Smooth muscle cell (in vitro differentiated cells): ENCODE measurements around the gene GAS2L3. TPM values are rescaled to one million over a fixed set of nuclear protein-coding genes. Genes with fewer than 3 reads are reported as not detected.

Experiments
- DNase-seq: peaks from one replicate; lab custom pipeline; 2025; ENCODE audit not compliant: unreplicated experiment; lab: John Stamatoyannopoulos, UW
- H2AFZ ChIP-seq: fragments of 200-600 bp; sonication (generic); 2 replicates; pipeline ENCODE4 v1.6.0; 2016; ENCODE audit warnings: antibody characterized with exemption, low read depth, mild to moderate bottlenecking
- H3F3A ChIP-seq: fragments of 200-600 bp; sonication (generic); 2 replicates; pipeline ENCODE4 v1.6.0; 2017; ENCODE audit warnings: antibody characterized with exemption, low read depth
- H3K27ac ChIP-seq: fragments of 200-600 bp; sonication (generic); 2 replicates; pipeline ENCODE4 v1.5.1; 2016; ENCODE audit warnings: low read depth, mild to moderate bottlenecking
- H3K27me3 ChIP-seq: fragments of 200-600 bp; sonication (generic); 2 replicates; pipeline ENCODE4 v1.6.1; 2016; ENCODE audit warnings: low read depth, mild to moderate bottlenecking
- H3K36me3 ChIP-seq: fragments of 200-600 bp; sonication (generic); 2 replicates; pipeline ENCODE4 v1.5.1; 2016; ENCODE audit warnings: low read depth
- H3K4me1 ChIP-seq: fragments of 200-600 bp; sonication (generic); 2 replicates; pipeline ENCODE4 v1.5.1; 2016; ENCODE audit warnings: low read depth
- H3K4me2 ChIP-seq: fragments of 200-600 bp; sonication (generic); 2 replicates; pipeline ENCODE4 v1.6.0; 2016; ENCODE audit warnings: mild to moderate bottlenecking
- H3K4me3 ChIP-seq: fragments of 200-600 bp; sonication (generic); 2 replicates; pipeline ENCODE4 v1.5.1; 2016; ENCODE audit warnings: mild to moderate bottlenecking
- H3K79me2 ChIP-seq: fragments of 200-600 bp; sonication (generic); 2 replicates; pipeline ENCODE4 v1.6.0; 2016; ENCODE audit warnings: low read depth, mild to moderate bottlenecking
- H3K9ac ChIP-seq: fragments of 200-600 bp; sonication (generic); 2 replicates; pipeline ENCODE4 v1.6.0; 2016; ENCODE audit warnings: low read depth
- H3K9me3 ChIP-seq: fragments of 200-600 bp; sonication (generic); replicated peaks from 2 replicates; pipeline ENCODE4 v1.5.1; 2016; ENCODE audit warnings: low read depth
- H4K20me1 ChIP-seq: fragments of 200-600 bp; sonication (generic); 2 replicates; pipeline ENCODE4 v1.6.0; 2016; ENCODE audit warnings: low read depth
- WGBS: methylation state at CpG from one replicate; pipeline ENCODE4 v1.1.7; 2016; ENCODE audit warnings: low lambda C conversion rate; 5-methylcytosine and 5-hydroxymethylcytosine counted together
- polyA plus RNA-seq: library from polyadenylated mRNA; unstranded; fragments of >200 nt; fragmentation: Nextera tagmentation; extraction: Ambion mirVana; gene quantifications from 2 replicates; pipeline ENCODE4 v1.2.1, GENCODE V29; 2016
- total RNA-seq: library from RNA; depleted of rRNA; stranded (reverse); fragments of >200 nt; gene quantifications from 2 replicates; pipeline ENCODE4 v1.2.3, GENCODE V29; 2014
- TF ChIP-seq, protein P1 (sequence below): fragments of 200-600 bp; sonication (generic); IDR thresholded peaks from 2 replicates; pipeline ENCODE4 v1.5.1; 2017; ENCODE audit warnings: borderline replicate concordance, mild to moderate bottlenecking, antibody characterized with exemption; ENCODE audit not compliant: insufficient read depth, poor library complexity, severe bottlenecking

The GAS2L3 gene
- total RNA-seq (5.8 and 10.1 TPM in 2 replicates), polyA plus RNA-seq (1.2 and 2.2 TPM in 2 replicates)

DNA sequence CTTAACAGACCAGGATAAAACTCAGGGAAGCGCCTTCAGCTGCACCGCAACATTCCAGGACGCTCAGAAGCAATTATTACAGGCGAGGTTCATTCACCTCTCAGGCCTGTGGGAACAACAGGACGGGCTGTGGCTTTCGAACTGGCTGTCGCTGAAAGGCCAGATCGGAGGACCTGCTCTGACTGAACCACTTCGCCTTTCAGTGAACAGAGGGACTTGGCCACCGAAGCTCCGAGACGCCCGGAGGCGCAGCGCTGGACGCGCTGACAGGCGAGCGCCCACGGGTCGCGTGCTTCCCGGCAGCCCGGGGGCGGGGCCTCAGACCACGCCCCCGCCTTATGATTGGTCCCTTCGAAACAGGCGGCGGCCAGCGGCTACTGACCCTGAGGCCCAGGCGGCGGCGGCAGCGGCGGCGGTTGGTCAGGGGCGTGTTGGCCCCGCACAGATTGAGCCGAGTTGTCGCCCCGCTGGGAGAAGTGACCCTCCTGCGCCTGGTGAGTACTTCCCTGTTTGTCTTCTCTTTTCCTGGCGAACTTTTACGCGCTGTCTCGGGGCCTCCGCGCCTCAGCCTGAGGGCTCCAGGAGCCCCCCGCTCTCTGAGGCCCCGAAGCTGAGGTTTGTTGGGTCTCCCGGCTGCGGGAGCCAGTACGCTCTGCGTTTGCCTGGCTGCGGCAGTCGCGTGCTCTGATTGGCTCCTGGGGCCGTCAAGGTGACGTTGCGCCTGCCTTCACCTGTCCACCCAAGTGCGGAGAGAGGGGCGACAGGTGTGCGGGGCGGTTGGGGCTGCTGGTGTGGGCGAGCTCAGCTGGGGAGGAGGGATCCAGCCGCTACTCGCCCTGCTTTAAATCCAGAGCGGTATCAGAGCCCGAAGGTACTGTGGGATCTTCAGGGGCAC, at the start of gene GAS2L3:
TSS of gene GAS2L3 (plus strand) at position 393 of the 895 bp plus-strand sequence. CDS start 21,221 bp downstream, outside the sequence.
- peaks cover 17% of the 10 kb centered on the region for H3K4me1 ChIP-seq
- H3K4me3 ChIP-seq = peak within 1 kb of the TSS; percentile 85
- H2AFZ ChIP-seq = peak within 1 kb of the TSS; percentile 87
- H3K27me3 ChIP-seq = peaks cover 21% of the 10 kb centered on the region
- peaks cover 20% of the 10 kb centered on the region for H3K79me2 ChIP-seq
- peak within 1 kb of the TSS; percentile 90 for H3K9ac ChIP-seq
- 1% methylated on average over 67 of the region's 70 CpGs for WGBS
- no peaks in the 10 kb centered on the region for H3K9me3 ChIP-seq
- peak within 1 kb of the TSS; percentile 97 for H3K4me2 ChIP-seq
- no peaks in the 10 kb centered on the region for H3F3A ChIP-seq
- DNase-seq = peak; percentile 73
- no peaks in the 10 kb centered on the region for H3K36me3 ChIP-seq
- TF ChIP-seq, protein P1, sequence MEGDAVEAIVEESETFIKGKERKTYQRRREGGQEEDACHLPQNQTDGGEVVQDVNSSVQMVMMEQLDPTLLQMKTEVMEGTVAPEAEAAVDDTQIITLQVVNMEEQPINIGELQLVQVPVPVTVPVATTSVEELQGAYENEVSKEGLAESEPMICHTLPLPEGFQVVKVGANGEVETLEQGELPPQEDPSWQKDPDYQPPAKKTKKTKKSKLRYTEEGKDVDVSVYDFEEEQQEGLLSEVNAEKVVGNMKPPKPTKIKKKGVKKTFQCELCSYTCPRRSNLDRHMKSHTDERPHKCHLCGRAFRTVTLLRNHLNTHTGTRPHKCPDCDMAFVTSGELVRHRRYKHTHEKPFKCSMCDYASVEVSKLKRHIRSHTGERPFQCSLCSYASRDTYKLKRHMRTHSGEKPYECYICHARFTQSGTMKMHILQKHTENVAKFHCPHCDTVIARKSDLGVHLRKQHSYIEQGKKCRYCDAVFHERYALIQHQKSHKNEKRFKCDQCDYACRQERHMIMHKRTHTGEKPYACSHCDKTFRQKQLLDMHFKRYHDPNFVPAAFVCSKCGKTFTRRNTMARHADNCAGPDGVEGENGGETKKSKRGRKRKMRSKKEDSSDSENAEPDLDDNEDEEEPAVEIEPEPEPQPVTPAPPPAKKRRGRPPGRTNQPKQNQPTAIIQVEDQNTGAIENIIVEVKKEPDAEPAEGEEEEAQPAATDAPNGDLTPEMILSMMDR = no peak
- peak within 1 kb of the TSS; percentile 68 for H3K27ac ChIP-seq
- H4K20me1 ChIP-seq = no peaks in the 10 kb centered on the region

DNA sequence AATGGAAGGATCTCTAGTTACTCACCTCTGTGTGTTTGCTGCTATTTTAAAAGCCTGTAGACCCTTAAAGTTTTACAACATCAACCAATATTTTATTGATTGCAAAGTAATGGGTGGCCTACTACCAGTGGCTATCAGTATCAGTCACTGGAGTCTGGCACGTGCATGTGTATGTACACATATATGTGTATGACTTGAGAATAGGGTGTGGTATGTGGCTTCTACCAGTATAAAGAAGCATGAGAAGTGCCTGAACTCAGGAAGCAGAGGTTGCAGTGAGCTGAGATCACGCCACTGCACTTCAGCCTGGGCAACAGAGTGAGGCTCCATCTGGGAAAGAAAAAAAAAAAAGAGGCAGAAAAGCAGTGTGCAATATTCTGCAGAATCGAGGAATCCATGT, 45.5 kb upstream of the GAS2L3 start:
- Histone ChIP-seq H3F3A (no peaks in the 10 kb centered on the region), H3K9me3 (no peaks in the 10 kb centered on the region), H3K4me2 (no peak overlapping the region), H3K4me3 (no peak overlapping the region), H3K27ac (no peak overlapping the region), H2AFZ (no peak overlapping the region), H3K79me2 (no peaks in the 10 kb centered on the region), H3K36me3 (no peaks in the 10 kb centered on the region), H3K9ac (no peak overlapping the region), H3K4me1 (no peaks in the 10 kb centered on the region), H3K27me3 (no peaks in the 10 kb centered on the region), H4K20me1 (no peaks in the 10 kb centered on the region)
- DNase-seq = no peak
- 80% methylated on average over 3 of the region's 3 CpGs for WGBS
- TF ChIP-seq, protein P1 = no peak

DNA sequence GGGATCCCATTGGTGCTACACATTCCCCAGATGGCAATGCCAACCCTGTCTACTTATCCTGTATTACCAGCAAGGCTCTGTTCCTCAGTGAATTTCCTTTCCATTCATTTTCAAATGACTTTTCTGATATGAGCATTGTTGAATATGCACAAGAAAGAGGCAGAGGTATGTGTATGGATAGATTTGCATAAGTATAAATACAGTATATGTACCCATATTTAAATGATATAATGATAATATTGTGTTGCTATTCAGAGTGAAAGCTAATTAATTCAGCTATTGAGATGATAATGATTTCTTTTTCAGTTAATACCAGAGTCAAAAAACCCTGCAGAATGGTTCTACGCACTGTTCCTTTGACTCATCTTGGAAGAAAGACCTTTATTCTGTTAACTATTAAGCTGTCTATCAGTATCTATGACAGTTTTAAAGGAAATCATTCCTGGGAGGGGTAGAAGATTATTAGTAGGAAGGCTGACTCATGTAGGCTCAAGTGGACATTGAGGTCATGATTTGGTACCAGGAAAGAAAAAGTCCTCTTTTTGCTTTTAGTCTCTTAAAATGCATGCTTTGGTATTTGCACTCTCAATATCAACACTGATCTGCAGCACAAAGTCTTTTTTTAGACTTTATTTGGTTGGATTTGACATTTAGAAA, 44.9 kb upstream of the GAS2L3 start:
- TF ChIP-seq, protein P1 = no peak
- no peaks in the 10 kb centered on the region for H3K4me1 ChIP-seq

More for the DNA sequence above, 44.9 kb upstream of the GAS2L3 start:
- WGBS = 80% methylated on average over 1 of the region's 1 CpG
- H3F3A ChIP-seq = no peaks in the 10 kb centered on the region
- no peak overlapping the region for H3K27ac ChIP-seq
- no peak overlapping the region for H2AFZ ChIP-seq
- no peak for DNase-seq
- no peaks in the 10 kb centered on the region for H3K9me3 ChIP-seq
- H3K4me3 ChIP-seq = no peak overlapping the region
- H3K36me3 ChIP-seq = no peaks in the 10 kb centered on the region
- H3K79me2 ChIP-seq = no peaks in the 10 kb centered on the region
- no peak overlapping the region for H3K9ac ChIP-seq
- no peaks in the 10 kb centered on the region for H4K20me1 ChIP-seq
- no peak overlapping the region for H3K4me2 ChIP-seq
- no peaks in the 10 kb centered on the region for H3K27me3 ChIP-seq
